Hepatocyte (in vitro differentiated cells): Measurements from ENCODE around the gene CMIP. TPM values are rescaled to one million over a fixed set of nuclear protein-coding genes. Genes with fewer than 3 reads are reported as not detected.
"Not testable (repeated sequence)": the region's sequence is repeated elsewhere in the genome, so short reads cannot be mapped to it uniquely, and the experiment has no call there.

ENCODE experiments used
- DNase-seq: peaks from one replicate; pipeline ENCODE4 v3.0.0-alpha.2; 2016; ENCODE audit warnings: low spot score
- H2AFZ ChIP-seq: fragments of 200-600 bp; sonication (generic); 2 replicates; pipeline ENCODE4 v1.6.0; 2016; ENCODE audit warnings: antibody characterized with exemption, mild to moderate bottlenecking
- H3K27ac ChIP-seq: fragments of 200-600 bp; sonication (generic); 2 replicates; pipeline ENCODE4 v1.5.1; 2016; ENCODE audit warnings: mild to moderate bottlenecking
- H3K27me3 ChIP-seq: fragments of 200-600 bp; sonication (generic); 2 replicates; pipeline ENCODE4 v1.6.1; 2016
- H3K36me3 ChIP-seq: fragments of 200-600 bp; sonication (generic); replicated peaks from 2 replicates; pipeline ENCODE4 v1.5.1; 2016; ENCODE audit warnings: low read depth; ENCODE audit not compliant: insufficient read depth
- H3K4me1 ChIP-seq: fragments of 200-600 bp; sonication (generic); 2 replicates; pipeline ENCODE4 v1.5.1; 2016; ENCODE audit warnings: mild to moderate bottlenecking, moderate library complexity; ENCODE audit not compliant: insufficient read depth
- H3K4me2 ChIP-seq: fragments of 200-600 bp; sonication (generic); 2 replicates; pipeline ENCODE4 v1.6.0; 2016
- H3K4me3 ChIP-seq: fragments of 200-600 bp; sonication (generic); 2 replicates; pipeline ENCODE4 v1.5.1; 2016; ENCODE audit warnings: mild to moderate bottlenecking
- H3K79me2 ChIP-seq: fragments of 200-600 bp; sonication (generic); 2 replicates; pipeline ENCODE4 v1.6.0; 2017; ENCODE audit warnings: mild to moderate bottlenecking
- H3K9me2 ChIP-seq: fragments of 200-600 bp; sonication (generic); replicated peaks from 2 replicates; pipeline ENCODE4 v1.6.0; 2017; ENCODE audit warnings: mild to moderate bottlenecking; ENCODE audit not compliant: insufficient read depth
- H3K9me3 ChIP-seq: fragments of 200-600 bp; sonication (generic); 2 replicates; pipeline ENCODE4 v1.5.1; 2016; ENCODE audit warnings: low read depth, mild to moderate bottlenecking
- H4K20me1 ChIP-seq: fragments of 200-600 bp; sonication (generic); 2 replicates; pipeline ENCODE4 v1.6.0; 2016; ENCODE audit warnings: mild to moderate bottlenecking; ENCODE audit not compliant: insufficient read depth, poor library complexity, severe bottlenecking
- CTCF ChIP-seq: fragments of 200-600 bp; sonication (generic); IDR thresholded peaks from 2 replicates; pipeline ENCODE4 v1.5.1; 2016; ENCODE audit warnings: antibody characterized with exemption, mild to moderate bottlenecking; ENCODE audit not compliant: poor library complexity
- EZH2 ChIP-seq: fragments of 200-600 bp; sonication (generic); IDR thresholded peaks from 2 replicates; pipeline ENCODE4 v1.6.1; 2016; ENCODE audit warnings: antibody characterized with exemption, mild to moderate bottlenecking, borderline replicate concordance
- EZH2phosphoT487 ChIP-seq: fragments of 200-600 bp; sonication (generic); IDR thresholded peaks from one replicate; pipeline ENCODE4 v1.6.1; 2018; ENCODE audit warnings: antibody characterized with exemption, mild to moderate bottlenecking, low read depth, moderate library complexity; ENCODE audit not compliant: unreplicated experiment, severe bottlenecking
- WGBS: methylation state at CpG from one replicate; pipeline ENCODE4 v1.1.6; 2016; ENCODE audit warnings: low lambda C conversion rate; ENCODE audit errors: missing lambda C conversion rate; 5-methylcytosine and 5-hydroxymethylcytosine counted together
- polyA plus RNA-seq: library from polyadenylated mRNA; unstranded; fragments of >200 nt; fragmentation: Nextera tagmentation; extraction: Ambion mirVana; gene quantifications from 2 replicates; pipeline ENCODE4 v1.2.1, GENCODE V29; 2016
- total RNA-seq: library from RNA; depleted of rRNA; stranded (reverse); fragments of >200 nt; gene quantifications from 2 replicates; pipeline ENCODE4 v1.2.3, GENCODE V29; 2014

Gene CMIP
- total and polyA plus RNA-seq, 2 experiments from 2014 or later, result 5.8 to 17.8 TPM

GRCh38 chr16:81521141-81521626 lies 76.6 kb downstream of the CMIP start:
- DNase-seq, result no peak
- 90% methylated on average over 18 of the region's 19 CpGs for WGBS

GRCh38 chr16:81522108-81522701 lies 77.6 kb downstream of the CMIP start:
- Histone ChIP-seq H2AFZ (no peak overlapping the region), H3K4me2 (no peak overlapping the region), H3K9me3 (no peaks in the 10 kb centered on the region), H3K36me3 (no peaks in the 10 kb centered on the region), H3K27me3 (no peaks in the 10 kb centered on the region), H3K27ac (no peak overlapping the region), H3K4me3 (no peak overlapping the region), H3K9me2 (no peaks in the 10 kb centered on the region), H4K20me1 (peaks cover 6% of the 10 kb centered on the region), H3K79me2 (peaks cover 88% of the 10 kb centered on the region), H3K4me1 (no peaks in the 10 kb centered on the region)
- WGBS, result 94% methylated on average over 8 of the region's 8 CpGs
- no peak for TF ChIP-seq EZH2phosphoT487
- TF ChIP-seq EZH2, result no peak
- TF ChIP-seq CTCF, result no peak
- DNase-seq, result no peak

More at GRCh38 chr16:81521141-81521626, 76.6 kb downstream of the CMIP start:
- Histone ChIP-seq H4K20me1 (peaks cover 4% of the 10 kb centered on the region), H3K4me1 (no peaks in the 10 kb centered on the region), H3K27me3 (no peaks in the 10 kb centered on the region), H3K36me3 (no peaks in the 10 kb centered on the region), H3K4me2 (no peak overlapping the region), H3K79me2 (peaks cover 88% of the 10 kb centered on the region), H3K9me3 (no peaks in the 10 kb centered on the region), H2AFZ (no peak overlapping the region), H3K4me3 (no peak overlapping the region), H3K9me2 (no peaks in the 10 kb centered on the region), H3K27ac (no peak overlapping the region)
- TF ChIP-seq EZH2, result no peak

GRCh38 chr16:81522851-81523250 lies 78.2 kb downstream of the CMIP start:
- DNase-seq, H3K36me3 ChIP-seq, H3K27me3 ChIP-seq, H3K4me3 ChIP-seq, H3K4me1 ChIP-seq, H3K27ac ChIP-seq, H4K20me1 ChIP-seq, H3K4me2 ChIP-seq, H3K9me2 ChIP-seq, H3K9me3 ChIP-seq, H2AFZ ChIP-seq: not testable (repeated sequence)
- H3K79me2 ChIP-seq, result peaks cover 88% of the 10 kb centered on the region
- 96% methylated on average over 7 of the region's 7 CpGs for WGBS

- Histone ChIP-seq H3K4me3 (no peak overlapping the region), H3K79me2 (peaks cover 92% of the 10 kb centered on the region), H3K36me3 (no peaks in the 10 kb centered on the region), H3K9me3 (no peaks in the 10 kb centered on the region), H3K9me2 (no peaks in the 10 kb centered on the region), H3K4me1 (no peaks in the 10 kb centered on the region), H4K20me1 (peaks cover 10% of the 10 kb centered on the region), H3K4me2 (no peak overlapping the region), H3K27ac (no peak overlapping the region), H3K27me3 (no peaks in the 10 kb centered on the region), H2AFZ (no peak overlapping the region)
- no peak for DNase-seq
- WGBS, result 94% methylated on average over 20 of the region's 20 CpGs
- no peak for TF ChIP-seq EZH2phosphoT487
- no peak for TF ChIP-seq EZH2
- no peak for TF ChIP-seq CTCF
Observed at GRCh38 chr16:81523387-81524115, 78.9 kb downstream of the CMIP start.
